ENCODE data around the gene PODXL.

PODXL gene

GRCh38 chr7:131480384-131481315, 75.8 kb downstream of the PODXL start:
- Histone ChIP-seq H3K36me3 (replicated peaks in 1 of 2; ENCODE audit: control insufficient read depth in 2 of 2, insufficient read depth in 2 of 2, low read length in 2 of 2) (peaks cover 2 to 40% of the 10 kb centered on the region in 2 donors), H3K4me3 (ENCODE audit: low read length in 2 of 2) (no peak overlapping the region), H3K4me2 (ENCODE audit: insufficient read depth, low read length, poor library complexity, severe bottlenecking) (no peak overlapping the region), H3K23ac (ENCODE audit: low read depth, low read length, poor library complexity) (no peak overlapping the region), H2BK15ac (ENCODE audit: low read length) (no peak overlapping the region), H3K9me3 (replicated peaks in 1 of 2; ENCODE audit: control insufficient read depth in 2 of 2, insufficient read depth in 1 of 2, low read depth in 1 of 2, low read length in 2 of 2) (no peaks in the 10 kb centered on the region), H4K91ac (ENCODE audit: low read depth, low read length, poor library complexity) (no peak overlapping the region), H2BK120ac (ENCODE audit: low read depth, low read length) (no peak overlapping the region), H3K79me1 (ENCODE audit: low read depth, low read length) (no peaks in the 10 kb centered on the region), H3K4me1 (ENCODE audit: control insufficient read depth in 2 of 2, insufficient read depth in 1 of 2, low read depth in 1 of 2, low read length in 2 of 2) (peaks cover 0 to 5% of the 10 kb centered on the region in 2 donors), H3K4ac (ENCODE audit: low read length) (no peak overlapping the region), H3K14ac (ENCODE audit: low read length) (no peak overlapping the region), H2BK12ac (ENCODE audit: low read length) (no peak overlapping the region), H2BK5ac (ENCODE audit: low read length) (no peak overlapping the region), H3K9ac (ENCODE audit: low read depth, low read length, poor library complexity) (no peak overlapping the region), H2AFZ (ENCODE audit: low read length) (no peak overlapping the region), H3K27ac (replicated peaks; ENCODE audit: low read length) (no peak overlapping the region), H2AK5ac (ENCODE audit: low read depth, low read length) (no peak overlapping the region), H3K27me3 (ENCODE audit: control insufficient read depth in 3 of 3, insufficient read depth in 3 of 3, low read depth in 1 of 3, low read length in 3 of 3) (no peaks in the 10 kb centered on the region), H4K8ac (ENCODE audit: low read depth, low read length) (no peak overlapping the region), H3K18ac (ENCODE audit: low read length) (no peak overlapping the region)
- WGBS, 2 donors (ENCODE audit: extremely low coverage in 2 of 2, insufficient read length in 2 of 2, insufficient replicate concordance in 1 of 2): no CpG with 5 or more reads among the region's 4 CpGs
- DNase-seq (ENCODE audit: low spot score): no peak

GRCh38 chr7:131476740-131477139, 79.7 kb downstream of the PODXL start:
- Histone ChIP-seq H3K4me1 (ENCODE audit: control insufficient read depth in 2 of 2, insufficient read depth in 1 of 2, low read depth in 1 of 2, low read length in 2 of 2) (peaks cover 0 to 5% of the 10 kb centered on the region in 2 donors), H3K36me3 (replicated peaks in 1 of 2; ENCODE audit: control insufficient read depth in 2 of 2, insufficient read depth in 2 of 2, low read length in 2 of 2) (peaks cover 0 to 52% of the 10 kb centered on the region in 2 donors), H3K27ac (replicated peaks; ENCODE audit: low read length) (no peak overlapping the region), H3K18ac (ENCODE audit: low read length) (no peak overlapping the region), H3K4me2 (ENCODE audit: insufficient read depth, low read length, poor library complexity, severe bottlenecking) (no peak overlapping the region), H2BK5ac (ENCODE audit: low read length) (no peak overlapping the region), H2AFZ (ENCODE audit: low read length) (no peak overlapping the region), H3K14ac (ENCODE audit: low read length) (no peak overlapping the region), H3K4me3 (ENCODE audit: low read length in 2 of 2) (no peak overlapping the region), H3K27me3 (ENCODE audit: control insufficient read depth in 3 of 3, insufficient read depth in 3 of 3, low read depth in 1 of 3, low read length in 3 of 3) (no peaks in the 10 kb centered on the region), H3K23ac (ENCODE audit: low read depth, low read length, poor library complexity) (no peak overlapping the region), H3K9me3 (replicated peaks in 1 of 2; ENCODE audit: control insufficient read depth in 2 of 2, insufficient read depth in 1 of 2, low read depth in 1 of 2, low read length in 2 of 2) (peaks cover 0 to 4% of the 10 kb centered on the region in 2 donors), H2BK120ac (ENCODE audit: low read depth, low read length) (no peak overlapping the region), H2AK5ac (ENCODE audit: low read depth, low read length) (no peak overlapping the region), H2BK12ac (ENCODE audit: low read length) (no peak overlapping the region), H4K91ac (ENCODE audit: low read depth, low read length, poor library complexity) (no peak overlapping the region), H4K8ac (ENCODE audit: low read depth, low read length) (no peak overlapping the region), H2BK15ac (ENCODE audit: low read length) (no peak overlapping the region), H3K9ac (ENCODE audit: low read depth, low read length, poor library complexity) (no peak overlapping the region), H3K4ac (ENCODE audit: low read length) (no peak overlapping the region), H3K79me1 (ENCODE audit: low read depth, low read length) (no peaks in the 10 kb centered on the region)
- no peak for DNase-seq (ENCODE audit: low spot score)
- WGBS, 2 donors (ENCODE audit: extremely low coverage in 2 of 2, insufficient read length in 2 of 2, insufficient replicate concordance in 1 of 2): no CpG with 5 or more reads among the region's 2 CpGs

GRCh38 chr7:131471250-131472004, 85.0 kb downstream of the PODXL start:
- no peak overlapping the region for H4K91ac ChIP-seq (ENCODE audit: low read depth, low read length, poor library complexity)
- H3K9ac ChIP-seq (ENCODE audit: low read depth, low read length, poor library complexity): no peak overlapping the region
- no peak overlapping the region for H2AFZ ChIP-seq (ENCODE audit: low read length)
- H3K27ac ChIP-seq (replicated peaks; ENCODE audit: low read length): no peak overlapping the region
- WGBS, 2 donors (ENCODE audit: extremely low coverage in 2 of 2, insufficient read length in 2 of 2, insufficient replicate concordance in 1 of 2): no CpG with 5 or more reads among the region's 4 CpGs
- H3K4me2 ChIP-seq (ENCODE audit: insufficient read depth, low read length, poor library complexity, severe bottlenecking): no peak overlapping the region
- H4K8ac ChIP-seq (ENCODE audit: low read depth, low read length): no peak overlapping the region
- H2AK5ac ChIP-seq (ENCODE audit: low read depth, low read length): no peak overlapping the region
- H3K4me1 ChIP-seq (ENCODE audit: control insufficient read depth in 2 of 2, insufficient read depth in 1 of 2, low read depth in 1 of 2, low read length in 2 of 2): no peaks in the 10 kb centered on the region
- H2BK12ac ChIP-seq (ENCODE audit: low read length): no peak overlapping the region
- H3K4ac ChIP-seq (ENCODE audit: low read length): no peak overlapping the region
- peaks cover 6 to 87% of the 10 kb centered on the region in 2 donors for H3K36me3 ChIP-seq (replicated peaks in 1 of 2; ENCODE audit: control insufficient read depth in 2 of 2, insufficient read depth in 2 of 2, low read length in 2 of 2)
- DNase-seq (ENCODE audit: low spot score): peak; percentile 11
- H3K27me3 ChIP-seq (ENCODE audit: control insufficient read depth in 3 of 3, insufficient read depth in 3 of 3, low read depth in 1 of 3, low read length in 3 of 3): no peaks in the 10 kb centered on the region
- no peak overlapping the region for H2BK15ac ChIP-seq (ENCODE audit: low read length)
- H2BK120ac ChIP-seq (ENCODE audit: low read depth, low read length): no peak overlapping the region
- no peak overlapping the region for H3K23ac ChIP-seq (ENCODE audit: low read depth, low read length, poor library complexity)
- no peak overlapping the region for H3K18ac ChIP-seq (ENCODE audit: low read length)
- no peaks in the 10 kb centered on the region for H3K79me1 ChIP-seq (ENCODE audit: low read depth, low read length)
- H3K14ac ChIP-seq (ENCODE audit: low read length): no peak overlapping the region
- no peak overlapping the region for H2BK5ac ChIP-seq (ENCODE audit: low read length)
- peaks cover 0 to 4% of the 10 kb centered on the region in 2 donors for H3K9me3 ChIP-seq (replicated peaks in 1 of 2; ENCODE audit: control insufficient read depth in 2 of 2, insufficient read depth in 1 of 2, low read depth in 1 of 2, low read length in 2 of 2)
- no peak overlapping the region for H3K4me3 ChIP-seq (ENCODE audit: low read length in 2 of 2)

- H2BK120ac ChIP-seq (ENCODE audit: low read depth, low read length): no peak overlapping the region
- no peak overlapping the region for H2AK5ac ChIP-seq (ENCODE audit: low read depth, low read length)
- H3K18ac ChIP-seq (ENCODE audit: low read length): no peak overlapping the region
- no peak overlapping the region for H4K91ac ChIP-seq (ENCODE audit: low read depth, low read length, poor library complexity)
- no peak overlapping the region for H2BK15ac ChIP-seq (ENCODE audit: low read length)
- DNase-seq (ENCODE audit: low spot score): no peak
- H3K4me2 ChIP-seq (ENCODE audit: insufficient read depth, low read length, poor library complexity, severe bottlenecking): no peak overlapping the region
- H3K4ac ChIP-seq (ENCODE audit: low read length): no peak overlapping the region
- H3K4me3 ChIP-seq (ENCODE audit: low read length in 2 of 2): no peak overlapping the region
- no peak overlapping the region for H3K14ac ChIP-seq (ENCODE audit: low read length)
- no peaks in the 10 kb centered on the region for H3K9me3 ChIP-seq (replicated peaks in 1 of 2; ENCODE audit: control insufficient read depth in 2 of 2, insufficient read depth in 1 of 2, low read depth in 1 of 2, low read length in 2 of 2)
- H2AFZ ChIP-seq (ENCODE audit: low read length): no peak overlapping the region
- H3K4me1 ChIP-seq (ENCODE audit: control insufficient read depth in 2 of 2, insufficient read depth in 1 of 2, low read depth in 1 of 2, low read length in 2 of 2): no peaks in the 10 kb centered on the region
- H3K27ac ChIP-seq (replicated peaks; ENCODE audit: low read length): no peak overlapping the region
- H2BK5ac ChIP-seq (ENCODE audit: low read length): no peak overlapping the region
- H3K36me3 ChIP-seq (replicated peaks in 1 of 2; ENCODE audit: control insufficient read depth in 2 of 2, insufficient read depth in 2 of 2, low read length in 2 of 2): peaks cover 6 to 93% of the 10 kb centered on the region in 2 donors
- no peak overlapping the region for H4K8ac ChIP-seq (ENCODE audit: low read depth, low read length)
- no peaks in the 10 kb centered on the region for H3K79me1 ChIP-seq (ENCODE audit: low read depth, low read length)
- no CpG with 5 or more reads among the region's 5 CpGs for WGBS, 2 donors (ENCODE audit: extremely low coverage in 2 of 2, insufficient read length in 2 of 2, insufficient replicate concordance in 1 of 2)
- H2BK12ac ChIP-seq (ENCODE audit: low read length): no peak overlapping the region
- no peaks in the 10 kb centered on the region for H3K27me3 ChIP-seq (ENCODE audit: control insufficient read depth in 3 of 3, insufficient read depth in 3 of 3, low read depth in 1 of 3, low read length in 3 of 3)
- no peak overlapping the region for H3K23ac ChIP-seq (ENCODE audit: low read depth, low read length, poor library complexity)
- no peak overlapping the region for H3K9ac ChIP-seq (ENCODE audit: low read depth, low read length, poor library complexity)
Measured at GRCh38 chr7:131467788-131468187, 88.6 kb downstream of the PODXL start.

Data from neuronal stem cell (in vitro differentiated cells).